Pancreas (tissue), 10 donors: Measurements from ENCODE around the gene LYZL2. TPM values are rescaled to one million over a fixed set of nuclear protein-coding genes. Genes with fewer than 3 reads are reported as not detected.
"Not testable (repeated sequence)": the region's sequence is repeated elsewhere in the genome, so short reads cannot be mapped to it uniquely, and the experiment has no call there.

Experiments used
- ATAC-seq, 4 donors: fragments of 200-7000 bp; cut with Tn5 transposase; one replicate each; pipeline versions ENCODE4 v1.8.0 to v1.9.1; 2020; ENCODE audit warnings: mild to moderate bottlenecking in 4 of 4, moderate library complexity in 4 of 4
- DNase-seq, 6 donors: peaks; one replicate each; pipeline ENCODE4 v3.0.0-alpha.2; 2020
- FAIRE-seq: peaks from 2 replicates; lab custom pipeline; 2012; peaks lifted over from hg19 to GRCh38; lab: Jason Lieb, UNC
- H3K27ac ChIP-seq, 4 donors: fragments of 200-600 bp; sonication (generic); 1 replicate in 3 of 4; 2 replicates in 1 of 4; pipeline versions ENCODE4 v1.5.0 to v1.8.0; 2020
- H3K27me3 ChIP-seq, 4 donors: fragments of 200-600 bp; one replicate each; pipeline ENCODE4 v1.8.0; 2021
- H3K36me3 ChIP-seq, 3 donors: fragments of 200-600 bp; sonication (generic) in 1 of 3; one replicate each; pipeline versions ENCODE4 v1.5.0 to v1.8.0; 2020 to 2021
- H3K4me1 ChIP-seq, 3 donors: fragments of 200-600 bp; one replicate each; pipeline ENCODE4 v1.8.0; 2021
- H3K4me3 ChIP-seq, 4 donors: fragments of 200-600 bp; sonication (generic) in 2 of 4; one replicate each; pipeline versions ENCODE4 v1.5.0 to v1.8.0; 2020 to 2021
- H3K9me3 ChIP-seq, 4 donors: fragments of 200-600 bp; one replicate each; pipeline ENCODE4 v1.8.0; 2021
- CTCF ChIP-seq, 4 donors: fragments of 200-600 bp; sonication (generic) in 3 of 4; IDR thresholded peaks; one replicate each; pipeline versions ENCODE4 v1.5.0 to v1.8.0; 2021; ENCODE audit warnings: antibody characterized with exemption in 4 of 4
- WGBS, 2 donors: extraction: QIAGEN DNeasy Blood & Tissue Kit; methylation state at CpG; one replicate each; pipeline ENCODE4 v1.1.7; 2013; 5-methylcytosine and 5-hydroxymethylcytosine counted together
- intact Hi-C, 3 donors: fragments of 100-400 bp; cut with DNase I; formaldehyde crosslinking; loops; one replicate each; pipeline versions ENCODE4 v1.11.1 to v1.14.2; 2022
- polyA plus RNA-seq, 2 donors: library from polyadenylated mRNA; stranded (reverse); fragments of 200-250 nt; gene quantifications; one replicate each; pipeline ENCODE4 v1.2.3, GENCODE V29; 2013
- total RNA-seq, 6 donors: library from RNA; stranded (reverse); fragmentation: NEBNext Ultra II Directional in 4 of 6; extraction: Animal tissue kit (Norgen Biotek cat#: 25700) in 4 of 6; gene quantifications; one replicate each; pipeline versions ENCODE4 v1.2.1 to v1.2.4, GENCODE V29; 2021 to 2023
- donor health status: healthy with polysubstance abuse.
- donor health status: DM: no; HTN: no; CAD: no; lungs with moderate emphysema.
- donor health status: DM: no; HTN: no; CAD: no.
- donor health status: control.
- donor health status: control.
- donor health status: Bipolar disorder and iron deficiency.
- donor health status: DM: yes; HTN: yes; CAD: no.
- donor health status: DM: no; HTN: no; CAD: no.
- donor health status: DM: no; HTN: no; CAD: no.
- donor health status: DM: yes; HTN: yes; CAD: no.

LYZL2 gene
- total and polyA plus RNA-seq, 8 donors: not detected

DNA sequence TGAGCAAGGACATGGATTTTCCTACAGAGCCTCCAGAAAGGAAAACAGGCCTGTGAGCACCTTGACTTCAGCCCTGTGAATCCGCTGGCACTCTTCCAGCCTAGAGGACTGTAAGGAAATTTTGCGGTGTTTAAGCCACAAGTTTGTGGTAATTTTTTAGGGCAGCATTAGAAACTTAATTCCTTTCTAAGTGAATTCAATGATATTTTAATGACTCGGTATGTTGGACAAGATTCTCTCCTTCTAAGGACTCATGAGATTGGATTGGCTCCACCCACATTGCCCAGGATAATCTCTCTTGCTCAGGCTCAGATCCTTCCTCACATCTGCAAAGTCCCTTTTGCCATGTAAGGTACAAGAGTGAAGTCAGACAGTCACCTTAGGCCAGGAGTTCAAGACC, 4.5 kb downstream of the LYZL2 start:
- no peak for ATAC-seq
- WGBS, 2 donors: 77 to 88% methylated on average over 3 of the region's 3 CpGs

DNA sequence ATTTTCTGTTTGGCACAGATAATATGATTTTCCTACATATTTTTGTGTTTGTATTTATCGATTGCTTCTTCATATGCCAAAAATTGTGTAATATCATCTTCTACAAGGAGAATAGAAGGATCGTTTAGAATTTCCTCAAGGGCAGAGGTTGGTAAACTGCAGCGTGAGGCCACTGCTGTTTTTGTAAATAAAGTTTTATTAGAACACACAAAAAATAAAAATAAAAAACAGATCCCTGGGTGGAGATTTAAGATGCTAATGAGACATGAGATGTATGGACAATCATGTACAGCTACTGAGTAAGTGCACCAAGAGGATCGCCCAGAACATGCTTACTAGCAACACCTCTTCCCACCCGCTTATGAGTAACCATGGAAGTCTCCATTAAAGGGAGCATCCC, 9.6 kb downstream of the LYZL2 start:
- 86 to 88% methylated on average over 5 of the region's 5 CpGs for WGBS, 2 donors

More for the DNA sequence above, 4.5 kb downstream of the LYZL2 start:
- H3K4me1 ChIP-seq: no peaks in the 10 kb centered on the region
- no peak overlapping the region for H3K4me3 ChIP-seq
- DNase-seq: no peak
- no peaks in the 10 kb centered on the region for H3K36me3 ChIP-seq
- no peaks in the 10 kb centered on the region for H3K9me3 ChIP-seq
- H3K27me3 ChIP-seq: no peaks in the 10 kb centered on the region
- H3K27ac ChIP-seq: no peak overlapping the region
- intact Hi-C loops: no loop called here
- FAIRE-seq: no peak
- no peak for TF ChIP-seq CTCF (IDR thresholded peaks at IDR 0.05)

GRCh38 chr10:30617070-30617469, 12.5 kb downstream of the LYZL2 start:
- no peak for TF ChIP-seq CTCF (IDR thresholded peaks at IDR 0.05)
- FAIRE-seq: no peak
- DNase-seq: no peak
- intact Hi-C loops: no loop called here
- ATAC-seq: no peak
- no peak overlapping the region for H3K27ac ChIP-seq
- no peaks in the 10 kb centered on the region for H3K36me3 ChIP-seq
- H3K4me3 ChIP-seq: no peak overlapping the region
- no peaks in the 10 kb centered on the region for H3K9me3 ChIP-seq
- no peaks in the 10 kb centered on the region for H3K4me1 ChIP-seq
- H3K27me3 ChIP-seq: no peaks in the 10 kb centered on the region
- WGBS, 2 donors: 92 to 95% methylated on average over 7 of the region's 7 CpGs

More for the DNA sequence above, 9.6 kb downstream of the LYZL2 start:
- FAIRE-seq (no peak), ATAC-seq (no peak), DNase-seq (no peak)
- no peak overlapping the region for H3K4me3 ChIP-seq
- no peaks in the 10 kb centered on the region for H3K9me3 ChIP-seq
- TF ChIP-seq CTCF (IDR thresholded peaks at IDR 0.05): no peak
- no peaks in the 10 kb centered on the region for H3K4me1 ChIP-seq
- H3K27ac ChIP-seq: no peak overlapping the region
- intact Hi-C loops: no loop called here
- H3K36me3 ChIP-seq: no peaks in the 10 kb centered on the region
- H3K27me3 ChIP-seq: no peaks in the 10 kb centered on the region

- H3K4me1 ChIP-seq, H3K4me3 ChIP-seq, H3K27ac ChIP-seq, FAIRE-seq, H3K27me3 ChIP-seq, H3K9me3 ChIP-seq, intact Hi-C loops, H3K36me3 ChIP-seq, DNase-seq, ATAC-seq: not testable (repeated sequence)
- WGBS, 2 donors: 75 to 80% methylated on average over 8 of the region's 8 CpGs
Observed at GRCh38 chr10:30611041-30611440, 18.5 kb downstream of the LYZL2 start.

DNA sequence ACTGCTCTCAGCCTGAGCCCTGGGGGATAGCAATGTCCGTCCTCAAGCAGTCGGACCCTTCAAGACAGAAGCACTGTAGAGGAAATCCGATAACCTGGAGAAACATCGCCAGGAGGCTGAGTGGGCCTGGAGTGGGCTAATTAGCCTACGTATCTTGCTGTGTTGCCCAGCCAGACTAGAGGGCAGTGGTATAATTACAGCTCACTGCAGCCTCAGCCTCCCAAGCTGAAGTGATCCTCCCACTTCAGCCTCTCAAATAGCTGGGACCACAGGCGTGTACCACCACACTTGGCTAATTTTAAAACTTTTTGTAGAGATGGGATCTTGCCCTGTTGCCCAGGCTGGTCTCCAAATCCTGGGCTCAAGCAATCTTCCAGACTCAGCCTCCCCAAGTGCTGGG, 21.7 kb downstream of the LYZL2 start:
- Histone ChIP-seq H3K4me3 (no peak overlapping the region), H3K36me3 (no peaks in the 10 kb centered on the region), H3K4me1 (no peaks in the 10 kb centered on the region), H3K27me3 (no peaks in the 10 kb centered on the region), H3K27ac (no peak overlapping the region), H3K9me3 (no peaks in the 10 kb centered on the region)
- ATAC-seq (no peak), DNase-seq (no peak), FAIRE-seq (no peak)
- no peak for TF ChIP-seq CTCF (IDR thresholded peaks at IDR 0.05)
- intact Hi-C loops: no loop called here
- WGBS, 2 donors: 70 to 84% methylated on average over 6 of the region's 6 CpGs
